MCF 10A (cell line): ENCODE data around the gene RABGAP1L. TPM values are rescaled to one million over a fixed set of nuclear protein-coding genes. Genes with fewer than 3 reads are reported as not detected.

Experiments used
- BruUV-seq: library from RNA; stranded (reverse); fragments of 400-500 nt; replicated peaks from 2 replicates; lab custom pipeline; 2021; lab: Mats Ljungman, UMichigan
- CTCF ChIA-PET: fragments of 300-600 bp; sonication (Branson Sonifier 250); formaldehyde crosslinking; extraction: SDS; loops from one replicate; lab custom pipeline; 2021; ENCODE audit warnings: antibody characterized with exemption, inconsistent platforms; lab: Yijun Ruan, JAX
- POLR2A ChIA-PET: fragments of 300-600, 350-650 bp; sonication (Branson Sonifier 250); formaldehyde crosslinking; extraction: SDS; loops from one replicate; lab custom pipeline; 2020; ENCODE audit warnings: antibody characterized with exemption, inconsistent platforms; lab: Yijun Ruan, JAX
- DNase-seq: peaks from one replicate; pipeline ENCODE4 v3.0.0-alpha.2; 2018; ENCODE audit not compliant: unreplicated experiment
- H3K27ac Mint-ChIP-seq: one replicate; pipeline ENCODE4 v1.8.0; 2022; ENCODE audit warnings: mild to moderate bottlenecking, low read depth, mixed read lengths; ENCODE audit not compliant: unreplicated experiment
- H3K27me3 Mint-ChIP-seq: one replicate; pipeline ENCODE4 v1.8.0; 2022; ENCODE audit warnings: mixed read lengths; ENCODE audit not compliant: insufficient read depth, unreplicated experiment
- H3K36me3 Mint-ChIP-seq: one replicate; pipeline ENCODE4 v1.8.0; 2022; ENCODE audit warnings: mild to moderate bottlenecking, moderate library complexity, mixed read lengths; ENCODE audit not compliant: insufficient read depth, unreplicated experiment
- H3K4me1 Mint-ChIP-seq: one replicate; pipeline ENCODE4 v1.8.0; 2022; ENCODE audit warnings: mixed read lengths; ENCODE audit not compliant: insufficient read depth, unreplicated experiment
- H3K4me3 Mint-ChIP-seq: one replicate; pipeline ENCODE4 v1.8.0; 2022; ENCODE audit warnings: mild to moderate bottlenecking, moderate library complexity, mixed read lengths; ENCODE audit not compliant: unreplicated experiment
- H3K9me3 Mint-ChIP-seq: one replicate; pipeline ENCODE4 v1.8.0; 2022; ENCODE audit warnings: mixed read lengths; ENCODE audit not compliant: unreplicated experiment
- CTCF ChIP-seq: fragments of 200-600 bp; IDR thresholded peaks from one replicate; pipeline ENCODE4 v1.8.0; 2022; ENCODE audit warnings: antibody characterized with exemption, mild to moderate bottlenecking; ENCODE audit not compliant: unreplicated experiment
- intact Hi-C: fragments of 100-400 bp; cut with micrococcal nuclease; formaldehyde crosslinking; loops from 2 replicates; pipeline ENCODE4 v1.14.1; 2022
- total RNA-seq: library from RNA; stranded (reverse); gene quantifications from 2 replicates; pipeline ENCODE4 v1.2.3, GENCODE V29; 2022

RABGAP1L gene
- total RNA-seq, 1 experiment from 2014 or later, result 18.2 TPM

GRCh38 chr1:174218983-174219382, 59.7 kb downstream of the RABGAP1L start:
- H3K27me3 Mint-ChIP-seq, result no peaks in the 10 kb centered on the region
- intact Hi-C loops, result loop anchor here (5.0 kb wide), 3 partner anchors 197 to 797 kb away; partner anchors contain the start of genes GAS5, RC3H1 and ZBTB37

GRCh38 chr1:174219606-174220370, 60.5 kb downstream of the RABGAP1L start:
- peaks cover 7% of the 10 kb centered on the region for H3K36me3 Mint-ChIP-seq
- H3K9me3 Mint-ChIP-seq, result peaks cover 4% of the 10 kb centered on the region
- H3K27me3 Mint-ChIP-seq, result no peaks in the 10 kb centered on the region
- H3K4me3 Mint-ChIP-seq, result no peak overlapping the region
- peaks cover 6% of the 10 kb centered on the region for H3K4me1 Mint-ChIP-seq
- no peak overlapping the region for H3K27ac Mint-ChIP-seq
- BruUV-seq, result no TSS peak
- intact Hi-C loops, result loop anchor here (5.0 kb wide), 3 partner anchors 197 to 797 kb away; partner anchors contain the start of genes GAS5, RC3H1 and ZBTB37
- POLR2A ChIA-PET, result interaction anchor here (0.6 to 4.9 kb wide), 6 partner anchors 10 to 351 kb away, joined by 3 to 26 read pairs (median 3); partner anchors contain the start of gene RABGAP1L
- CTCF ChIA-PET, result interaction anchor here (0.6 to 2.5 kb wide), 8 partner anchors 28 to 246 kb away, joined by 3 to 12 read pairs (median 4); no protein-coding TSS in a partner anchor
- no peak for TF ChIP-seq CTCF
- DNase-seq, result peak; percentile 51

More at GRCh38 chr1:174218983-174219382, 59.7 kb downstream of the RABGAP1L start:
- Mint-ChIP-seq H3K36me3 (peaks cover 7% of the 10 kb centered on the region), H3K4me3 (no peak overlapping the region), H3K27ac (no peak overlapping the region), H3K4me1 (peaks cover 6% of the 10 kb centered on the region), H3K9me3 (no peaks in the 10 kb centered on the region)
- no peak for DNase-seq
- no TSS peak for BruUV-seq
- ChIA-PET CTCF (interaction anchor here (0.6 to 2.5 kb wide), 23 partner anchors 12 to 815 kb away, joined by 3 to 20 read pairs (median 6); no protein-coding TSS in a partner anchor), POLR2A (interaction anchor here (0.9 to 4.9 kb wide), 3 partner anchors 59 to 352 kb away, joined by 3 to 26 read pairs (median 3); partner anchors contain the start of genes GAS5 and RABGAP1L)
- TF ChIP-seq CTCF, result no peak

- Mint-ChIP-seq H3K36me3 (peaks cover 7% of the 10 kb centered on the region), H3K4me3 (no peak overlapping the region), H3K9me3 (peaks cover 10% of the 10 kb centered on the region), H3K27me3 (no peaks in the 10 kb centered on the region), H3K4me1 (peaks cover 6% of the 10 kb centered on the region), H3K27ac (no peak overlapping the region)
- ChIA-PET CTCF (interaction anchor here (0.6 to 2.5 kb wide), 9 partner anchors 18 to 1477 kb away, joined by 3 to 12 read pairs (median 3); no protein-coding TSS in a partner anchor), POLR2A (interaction anchor here (0.6 to 4.9 kb wide), 17 partner anchors 14 to 1986 kb away, joined by 3 to 26 read pairs (median 4); partner anchors contain the start of genes GAS5, RABGAP1L, RC3H1 and ZBTB37)
- DNase-seq, result no peak
- BruUV-seq, result no TSS peak
- no peak for TF ChIP-seq CTCF
- intact Hi-C loops, result loop anchor here (1.0 kb wide), 1 partner anchor 64 kb away; no protein-coding TSS in a partner anchor
Measured at GRCh38 chr1:174221681-174222080, 62.4 kb downstream of the RABGAP1L start.
